ENCODE results near the gene PLP2.

PLP2 gene

DNA sequence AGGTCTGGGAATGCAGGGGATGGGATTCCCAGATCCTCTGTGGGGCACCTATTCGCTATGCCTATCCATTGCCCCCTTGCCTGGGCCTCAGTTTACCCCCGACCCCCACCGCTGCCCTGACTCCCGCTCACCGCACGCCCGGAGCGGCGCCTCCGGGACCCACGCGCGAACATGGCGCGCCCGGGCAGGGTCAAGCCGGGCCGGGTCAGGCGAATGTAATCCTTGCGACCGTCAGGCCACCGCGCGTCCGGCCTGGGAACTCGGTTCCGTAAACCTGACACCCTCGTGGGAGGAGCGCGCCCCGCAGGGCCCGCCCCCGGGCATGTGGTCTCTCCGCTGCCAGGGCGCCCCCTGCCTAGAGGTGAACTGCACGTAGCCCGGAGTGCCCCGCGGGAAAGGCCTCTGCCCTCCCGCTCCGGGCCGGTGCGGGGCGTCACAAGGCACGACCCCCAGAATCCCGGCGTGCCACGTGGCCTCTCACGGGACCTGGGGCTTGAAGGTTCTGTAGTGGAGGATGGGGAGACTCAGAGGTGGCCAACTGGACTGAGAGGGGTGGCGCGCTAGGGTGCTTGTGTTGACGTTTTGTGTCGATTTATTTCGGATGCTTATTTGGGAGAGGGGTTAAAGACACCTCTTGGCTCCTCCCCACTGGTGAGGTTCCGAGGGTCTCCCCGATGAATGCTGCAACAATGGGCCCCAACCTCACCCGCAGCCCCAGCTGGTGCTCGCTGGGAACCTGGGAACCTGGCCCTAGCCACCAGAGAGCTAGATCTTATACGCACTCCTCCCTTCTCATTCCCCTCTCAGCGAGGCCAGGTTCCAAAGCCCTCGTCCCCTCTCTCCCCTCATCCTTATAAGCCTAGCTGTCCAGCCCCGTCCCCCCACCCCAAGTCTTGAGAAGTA is 14.7 kb downstream of the PLP2 start, which contains the start of gene PRICKLE3:
Gene PRICKLE3, minus strand, starts transcription at position 249 of the 903 bp plus-strand sequence. Its CDS starts 76 bp downstream, at position 173.
- peak; percentile 66 for DNase-seq (ENCODE audit: low spot score)

DNA sequence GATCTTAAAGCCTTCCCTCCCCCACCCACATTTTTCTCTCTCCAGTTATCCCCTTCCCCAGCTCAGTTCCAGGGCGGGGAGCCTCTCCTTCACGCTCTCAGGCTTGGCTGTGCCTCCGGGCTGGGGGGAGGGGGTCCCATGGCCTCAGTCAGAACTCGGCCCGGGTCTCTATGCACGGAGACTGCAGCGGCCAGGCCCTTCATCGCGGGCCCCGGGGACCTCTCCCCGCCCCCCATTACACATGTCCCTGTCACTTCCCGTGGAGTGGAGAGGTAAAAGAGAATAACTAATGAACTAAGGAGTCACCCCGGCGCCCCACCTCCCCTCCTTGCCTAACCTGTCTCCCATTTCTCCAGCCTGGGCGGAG is 15.3 kb downstream of the PLP2 start:
- no peak for DNase-seq (ENCODE audit: low spot score)

DNA sequence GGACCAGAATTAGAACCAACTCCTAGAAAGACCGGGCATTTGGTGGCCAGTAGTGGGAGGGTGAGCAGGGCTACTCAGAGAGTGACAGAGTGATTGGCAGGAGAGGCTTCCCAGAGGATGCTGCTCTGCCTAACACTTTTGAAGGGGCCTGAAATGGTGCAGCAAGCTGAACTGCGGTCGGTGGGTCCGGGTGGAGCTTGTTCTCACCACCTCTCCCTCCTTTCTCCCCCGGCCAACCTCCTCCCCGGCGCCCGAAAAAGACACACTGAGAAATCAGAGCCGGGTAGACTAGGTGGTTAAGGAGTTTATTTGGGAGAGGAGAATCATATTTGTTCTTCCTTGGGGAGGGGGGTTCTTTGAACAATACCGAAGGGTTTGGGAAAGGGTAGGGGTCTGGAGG is 15.8 kb downstream of the PLP2 start:
- DNase-seq (ENCODE audit: low spot score) = no peak

DNA sequence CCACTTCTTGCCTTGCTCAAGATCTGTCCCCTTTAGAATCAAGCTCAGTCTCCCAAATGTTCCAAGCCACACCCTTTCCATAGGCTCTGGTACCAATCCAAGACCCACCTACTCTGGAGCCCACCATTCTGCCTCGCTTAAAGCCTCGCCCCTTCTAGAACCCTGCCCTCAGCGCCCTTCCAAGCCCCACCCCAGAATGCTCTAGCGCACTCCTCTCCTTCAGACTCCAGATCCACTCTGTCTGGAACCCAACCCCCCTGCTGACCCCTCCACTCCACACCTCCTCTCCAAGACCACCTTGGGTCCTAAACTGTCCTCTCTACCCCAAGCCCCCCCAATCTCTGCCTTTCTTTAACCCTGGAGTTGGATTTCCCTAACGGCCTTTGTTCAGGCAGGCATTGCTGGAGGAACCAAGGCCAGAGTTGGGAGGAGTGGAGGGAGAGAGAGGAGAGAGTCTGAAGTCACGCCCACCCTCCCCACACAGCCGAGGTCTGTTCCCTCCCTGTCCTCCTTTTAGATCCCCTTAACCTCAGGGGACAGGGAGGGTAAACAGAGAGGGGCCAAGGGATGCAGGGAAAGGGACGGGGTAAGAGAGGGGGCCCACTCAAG is 16.9 kb downstream of the PLP2 start:
- no peak for DNase-seq (ENCODE audit: low spot score)

DNA sequence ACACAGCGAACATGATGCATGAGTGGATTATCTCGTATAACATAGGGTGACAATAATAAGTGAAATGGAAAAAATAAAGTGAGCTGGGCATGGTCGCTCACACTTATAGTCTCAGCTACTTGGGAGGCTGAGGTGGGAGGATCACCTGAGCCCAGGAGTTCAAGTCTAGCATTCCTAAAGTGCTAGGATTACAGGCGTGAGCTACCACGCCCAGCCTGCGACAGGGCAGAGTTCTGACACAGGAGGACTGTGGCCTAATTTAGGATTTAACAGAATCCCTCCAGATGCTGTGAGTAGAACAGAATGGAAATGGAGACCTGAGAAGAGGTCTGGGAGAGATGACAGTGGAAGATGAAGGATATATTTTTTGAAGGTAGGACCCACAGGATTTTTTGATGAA is 17.9 kb downstream of the PLP2 start:
- DNase-seq (ENCODE audit: low spot score) = no peak

DNA sequence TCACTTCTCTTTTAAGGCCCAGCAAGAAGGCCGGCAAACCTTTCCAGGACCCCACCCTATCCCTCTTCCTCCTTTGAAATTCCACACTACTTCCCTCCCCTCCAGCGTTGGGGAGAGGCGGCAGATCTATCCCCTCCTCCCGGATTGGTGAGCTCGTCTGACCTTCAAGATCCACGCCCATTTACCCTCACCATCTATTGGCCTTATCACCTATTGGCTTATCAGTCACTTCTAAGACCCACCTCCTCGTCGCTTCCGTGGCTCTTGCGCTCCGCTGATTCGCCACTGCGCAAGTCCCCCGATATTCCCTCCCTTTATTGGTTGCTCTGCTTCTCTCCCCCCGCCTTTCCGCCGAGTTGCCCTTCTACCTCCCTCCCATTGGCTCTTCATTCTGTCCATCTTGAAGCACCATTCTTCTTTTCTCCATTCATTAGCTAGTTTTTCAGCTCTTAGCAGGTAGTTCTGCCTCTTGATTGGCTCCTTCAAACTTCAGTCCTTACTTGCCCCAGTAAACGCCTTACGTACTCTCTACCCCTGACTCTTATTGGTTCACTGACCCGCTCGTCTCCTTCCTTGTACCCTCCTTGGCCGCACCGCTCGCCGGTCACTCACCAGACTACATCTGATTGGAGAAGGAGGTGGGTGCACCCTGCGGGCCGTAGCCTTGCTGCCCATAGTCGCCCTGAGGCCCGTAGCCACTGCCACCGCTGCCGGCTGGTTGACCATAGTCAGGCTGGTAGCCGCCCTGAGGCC is 19.3 kb downstream of the PLP2 start:
- DNase-seq (ENCODE audit: low spot score) = peak; percentile 94

DNA sequence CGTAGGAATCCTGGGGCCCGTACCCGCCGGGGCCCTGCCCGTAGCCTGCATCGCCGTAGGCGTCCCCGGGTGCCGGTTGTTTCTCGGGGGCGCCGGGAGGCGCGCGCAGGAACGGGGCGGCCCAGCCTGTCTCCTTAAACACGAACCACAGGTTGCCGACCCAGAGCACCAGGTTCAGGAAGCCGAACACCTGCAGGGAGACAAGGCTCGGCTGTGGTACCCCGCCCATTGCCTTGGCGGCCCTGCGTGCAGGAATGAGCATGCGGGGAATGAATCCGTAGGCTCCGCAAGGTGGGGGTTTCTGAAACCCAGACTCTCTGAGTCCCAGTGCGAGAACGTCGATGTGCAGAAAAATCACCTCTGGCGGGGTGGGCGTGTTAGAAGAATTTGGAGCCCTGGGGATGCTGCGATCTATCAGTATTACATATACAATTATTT is 19.9 kb downstream of the PLP2 start:
- peak; percentile 10 for DNase-seq (ENCODE audit: low spot score)

DNA sequence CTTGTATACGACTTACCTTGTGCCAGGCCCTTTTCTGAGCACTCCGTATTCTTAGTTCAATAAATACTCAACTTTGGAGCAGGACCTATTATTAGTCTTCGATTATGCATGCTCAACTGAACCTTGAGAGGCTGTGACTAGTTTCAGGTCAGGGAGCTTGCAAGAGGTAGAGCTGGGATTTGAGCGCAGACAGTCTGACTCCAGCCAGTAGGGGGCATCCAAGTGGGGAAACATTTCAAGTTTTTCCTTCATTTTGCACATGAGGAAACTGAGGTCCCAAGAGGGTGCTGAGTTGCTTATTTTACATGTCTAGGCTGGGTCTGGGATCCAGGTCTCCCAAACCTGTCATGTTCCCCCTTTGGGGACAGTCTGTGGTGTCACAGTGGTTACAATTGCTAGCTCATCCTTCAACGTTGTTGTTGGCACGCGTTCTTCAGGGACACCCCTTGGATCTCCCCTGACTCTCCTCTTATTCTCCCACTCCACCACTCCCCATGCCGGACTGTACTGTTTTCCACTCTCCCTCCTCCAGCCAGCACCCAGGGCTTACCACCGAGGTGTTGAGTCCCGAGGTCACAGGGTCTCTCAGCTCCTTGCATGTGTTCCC is 21.1 kb downstream of the PLP2 start:
- peak; percentile 41 for DNase-seq (ENCODE audit: low spot score)

DNA sequence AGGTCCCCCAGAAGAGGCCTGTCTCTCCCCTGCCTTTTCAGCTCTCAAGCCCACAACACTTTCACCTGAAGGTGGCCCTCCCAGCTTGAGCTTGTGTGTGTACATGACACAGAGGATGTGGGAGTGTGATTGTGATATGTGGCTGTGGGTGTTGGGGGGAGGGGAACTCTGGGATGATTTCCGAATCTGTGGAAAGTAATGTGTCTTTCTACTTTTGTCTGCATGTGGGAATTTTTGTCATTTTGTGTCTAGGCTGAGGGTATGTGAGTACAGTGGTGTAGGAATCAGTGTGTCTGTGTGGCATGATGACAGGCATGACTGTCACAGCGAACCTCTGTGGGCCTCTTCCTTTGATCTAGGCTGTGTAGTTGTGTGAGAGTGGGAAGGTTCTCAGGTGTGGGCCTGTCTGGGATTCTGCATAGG is 21.9 kb downstream of the PLP2 start:
- no peak for DNase-seq (ENCODE audit: low spot score)

DNA sequence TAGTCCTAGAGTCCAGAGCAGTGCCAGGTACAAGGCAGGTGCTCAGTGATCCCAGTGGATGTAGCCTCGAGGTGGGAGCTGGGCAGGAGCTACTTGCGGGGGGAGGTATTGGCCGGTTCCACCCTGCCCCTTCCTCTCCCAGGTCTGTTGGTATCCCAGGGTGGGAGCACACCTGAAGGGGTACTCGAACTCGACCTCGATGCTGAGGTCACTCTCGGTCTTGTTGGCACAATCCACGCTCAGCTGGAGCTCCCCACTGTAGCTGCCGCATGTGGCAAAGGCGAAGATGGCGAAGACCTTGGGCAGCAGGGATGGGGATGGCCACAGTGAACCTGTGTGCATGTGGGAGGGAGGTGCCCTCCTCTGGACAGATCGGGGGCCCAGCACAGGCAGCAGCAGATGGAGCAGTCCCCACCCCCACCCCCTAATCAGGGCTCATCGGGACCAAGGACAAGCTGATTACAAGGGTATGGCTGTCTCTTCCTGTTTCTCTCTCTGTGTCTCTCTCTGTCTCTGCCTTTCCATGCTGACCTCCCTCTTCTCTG is 25.9 kb downstream of the PLP2 start:
- DNase-seq (ENCODE audit: low spot score) = no peak

DNA sequence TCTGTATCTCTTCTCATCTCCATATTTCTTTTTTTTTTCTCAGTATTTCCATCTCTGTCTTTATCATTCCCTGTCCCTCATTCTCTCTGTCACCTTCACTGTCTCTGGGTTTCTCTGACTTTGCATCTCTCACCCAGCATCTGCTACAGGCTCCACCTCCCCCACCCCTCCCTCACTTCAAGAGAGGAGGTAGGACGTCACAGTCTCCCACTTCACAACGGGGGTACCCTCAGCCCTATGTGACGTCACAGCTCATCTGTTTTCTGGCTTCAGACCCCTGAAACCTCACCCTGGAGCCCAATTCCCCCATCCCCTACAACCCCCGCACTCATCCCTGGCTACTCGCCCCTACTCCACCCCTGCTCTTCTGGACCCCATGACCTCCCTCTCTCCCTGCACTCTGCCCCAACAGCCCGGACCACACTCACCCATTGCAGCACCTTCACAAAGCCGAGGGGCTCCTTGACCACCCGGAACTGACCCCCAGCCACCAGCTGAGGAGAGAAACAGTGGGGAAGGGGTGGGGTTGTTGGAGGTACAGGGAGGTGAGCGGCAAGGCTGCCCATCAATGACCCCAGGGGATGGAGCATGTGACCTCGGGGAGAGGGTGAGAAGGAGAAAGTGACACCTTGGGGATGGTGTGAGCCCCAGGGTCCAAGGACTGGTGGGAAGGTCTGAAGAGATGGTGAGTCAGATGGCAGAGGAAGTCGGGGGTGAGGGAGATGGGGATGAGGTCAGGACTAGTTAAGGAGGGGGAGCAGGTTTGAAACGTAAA is 27.0 kb downstream of the PLP2 start:
- no peak for DNase-seq (ENCODE audit: low spot score)

DNA sequence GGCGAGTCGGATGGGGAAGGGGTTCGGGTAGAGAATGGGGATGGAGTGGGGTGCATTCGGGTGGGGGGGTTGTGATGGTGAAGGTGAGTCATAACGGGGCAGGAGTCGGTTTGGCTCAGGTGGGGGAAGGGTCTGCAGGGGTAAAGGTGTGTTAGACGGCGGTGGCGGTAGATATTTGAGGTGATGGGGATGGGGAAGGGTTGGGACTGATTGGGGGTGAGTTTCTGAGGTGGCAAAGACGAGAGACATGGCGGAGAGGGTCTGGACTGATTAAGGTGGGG is 27.6 kb downstream of the PLP2 start:
- no peak for DNase-seq (ENCODE audit: low spot score)

DNA sequence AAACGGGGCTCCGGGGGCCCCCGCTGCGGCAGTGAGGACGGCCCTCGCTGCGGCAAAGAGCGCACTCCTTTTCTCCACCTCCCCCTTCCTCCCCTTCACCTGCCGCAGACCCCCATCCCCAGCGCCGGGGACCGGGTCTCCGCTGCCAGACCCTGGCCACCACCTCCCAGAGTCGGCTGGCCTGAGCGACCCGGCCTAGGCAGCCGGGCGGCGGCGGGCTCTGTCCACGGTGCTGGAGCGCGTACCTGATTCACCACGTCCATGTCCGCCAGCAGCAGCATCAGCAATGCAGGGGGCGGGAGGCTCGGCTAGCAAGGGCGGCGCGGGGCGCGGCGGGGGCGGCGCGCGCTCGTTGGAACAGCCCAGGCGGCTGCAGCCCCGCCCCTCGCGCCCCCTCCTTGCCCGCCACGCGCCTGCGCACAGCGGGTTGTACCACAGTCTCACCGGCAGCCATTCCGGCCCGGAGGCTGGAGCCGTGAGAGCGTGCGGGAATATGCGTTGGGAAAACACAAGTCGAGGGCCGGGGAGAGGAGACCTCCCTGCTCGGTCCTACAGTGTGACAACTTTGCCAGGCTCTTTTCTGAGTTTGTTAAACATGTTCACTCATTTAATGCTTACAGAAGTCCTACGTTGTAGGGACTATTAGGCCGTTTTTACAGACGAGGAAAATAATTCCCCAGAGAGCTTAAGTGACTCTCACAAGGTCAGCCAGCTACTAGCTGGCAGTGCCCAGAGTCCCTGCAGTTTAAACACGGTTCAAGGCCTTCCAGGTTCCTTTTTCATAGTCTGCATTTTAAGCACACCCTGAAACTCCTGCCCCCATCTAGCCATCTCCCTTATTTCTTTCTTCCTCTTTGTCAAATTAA is 28.4 kb downstream of the PLP2 start, which contains the start of gene SYP:
Gene SYP, minus strand, starts transcription at position 288 of the 866 bp plus-strand sequence. Its CDS starts 7 bp downstream, at position 281.
- DNase-seq (ENCODE audit: low spot score) = peak; percentile 88

DNA sequence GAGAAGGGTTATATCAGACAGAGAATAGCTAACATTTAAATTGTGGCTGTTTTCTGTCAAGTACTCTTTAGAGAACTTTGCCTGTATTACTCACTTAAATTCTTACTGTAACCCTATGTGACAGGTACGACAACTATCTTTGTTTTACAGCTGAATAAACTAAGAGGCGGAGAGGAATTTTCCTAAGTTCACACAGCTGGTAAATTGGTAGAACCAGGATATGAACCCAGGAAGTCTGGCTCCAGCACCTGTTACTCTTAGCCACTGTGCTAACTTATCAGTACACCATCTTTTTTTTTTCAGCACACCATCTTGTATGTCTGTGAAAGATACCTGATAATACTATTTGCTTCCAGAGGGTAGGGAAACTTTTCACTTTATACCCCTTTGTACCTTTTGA is 30.3 kb downstream of the PLP2 start:
- DNase-seq (ENCODE audit: low spot score) = no peak

DNA sequence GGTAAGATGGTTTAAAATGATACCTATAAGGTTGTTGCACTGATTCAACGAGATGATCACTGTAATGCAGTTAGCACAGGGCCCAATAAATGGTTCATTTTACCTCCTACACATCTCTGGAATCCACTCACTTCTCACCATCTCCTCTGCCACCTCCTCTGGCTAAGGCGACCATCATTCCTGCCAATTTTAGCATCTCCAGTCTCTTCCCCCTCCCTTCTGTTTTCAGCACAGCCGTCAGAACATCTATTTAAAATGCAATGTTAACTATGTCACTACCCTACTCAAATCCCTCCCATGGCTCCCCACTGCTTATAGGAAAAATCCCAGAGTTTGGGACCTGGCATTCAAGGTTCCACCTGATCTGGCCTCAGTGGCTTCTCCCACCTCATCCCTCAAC is 31.8 kb downstream of the PLP2 start:
- DNase-seq (ENCODE audit: low spot score) = no peak

DNA sequence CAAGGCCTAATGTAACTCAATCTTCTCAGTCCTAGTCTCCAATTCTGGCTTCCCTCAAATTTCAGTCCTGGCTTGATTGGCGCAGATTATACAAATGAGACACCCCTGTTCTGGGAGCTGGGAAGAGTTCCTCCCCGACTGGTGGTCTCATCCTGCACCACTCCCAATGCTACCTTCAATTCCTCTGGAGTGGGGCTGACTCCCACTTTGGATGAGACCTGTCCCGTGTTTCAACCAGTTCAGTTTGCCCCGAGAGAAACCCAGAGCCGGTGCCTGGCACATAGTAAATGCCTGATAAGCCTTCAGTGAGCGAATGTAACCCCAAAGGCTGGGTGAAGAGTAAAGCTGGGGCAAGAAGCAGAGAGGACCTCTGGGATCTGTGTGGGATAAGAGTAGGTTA is 32.3 kb downstream of the PLP2 start:
- DNase-seq (ENCODE audit: low spot score) = no peak

DNA sequence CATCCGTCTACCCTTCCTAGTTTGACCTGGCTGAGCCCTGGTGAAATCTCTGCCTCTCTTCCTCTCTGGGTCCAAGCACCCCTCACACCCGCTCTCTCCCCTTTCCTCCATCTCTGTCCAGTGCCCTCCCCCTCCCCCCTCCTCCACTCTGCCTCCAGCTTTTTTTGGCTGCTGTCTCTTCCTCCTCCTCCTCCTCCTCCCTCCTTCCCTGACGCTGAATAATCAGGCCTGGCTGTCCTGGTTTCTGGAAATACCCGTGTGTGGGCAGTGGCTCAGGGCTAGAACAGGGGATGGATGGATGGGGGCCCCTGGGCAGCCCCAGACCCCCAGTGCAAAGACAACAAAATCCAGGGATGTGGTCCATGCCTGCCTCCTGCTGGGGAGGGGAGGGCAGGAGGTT is 33.0 kb downstream of the PLP2 start:
- DNase-seq (ENCODE audit: low spot score) = no peak

DNA sequence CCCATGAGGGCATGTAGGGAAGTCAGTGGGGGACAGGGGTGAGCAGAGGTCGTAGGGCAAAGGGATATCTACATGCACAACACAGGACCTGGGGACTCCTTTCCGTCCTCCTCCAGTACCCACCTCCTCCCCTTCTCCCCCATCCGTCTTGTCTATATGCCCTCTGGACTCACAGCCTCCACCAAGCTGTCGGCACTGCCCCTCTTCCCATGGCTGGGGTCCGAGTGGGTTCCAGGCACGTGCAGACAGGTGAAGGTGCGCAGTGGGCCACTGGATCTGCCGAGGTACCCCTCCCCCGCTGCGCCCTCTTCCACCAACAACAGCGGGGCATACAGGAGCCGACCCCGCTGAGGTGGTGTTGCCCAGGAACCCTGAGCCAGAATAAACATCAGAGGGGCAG is 33.7 kb downstream of the PLP2 start:
- DNase-seq (ENCODE audit: low spot score) = no peak

DNA sequence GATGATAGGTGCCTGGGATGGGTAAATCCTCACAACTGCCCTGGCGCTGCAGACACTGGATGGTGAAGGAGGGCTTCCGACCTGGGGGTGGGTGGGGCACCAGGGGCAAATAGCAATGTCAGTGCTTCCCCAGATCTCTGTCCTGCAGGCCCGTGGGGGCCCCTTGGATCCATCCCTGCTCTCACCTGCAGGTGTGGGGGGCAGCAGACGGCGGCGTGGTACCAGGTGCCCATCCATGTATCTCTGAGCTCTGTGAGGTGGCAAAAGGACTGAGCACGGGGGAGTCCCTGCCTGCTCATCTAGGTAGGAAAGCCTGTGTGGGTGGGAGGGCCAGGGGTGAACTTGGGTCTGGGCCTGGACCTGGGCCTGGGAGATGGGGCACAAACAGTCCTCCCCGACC is 34.8 kb downstream of the PLP2 start:
- DNase-seq (ENCODE audit: low spot score) = no peak

DNA sequence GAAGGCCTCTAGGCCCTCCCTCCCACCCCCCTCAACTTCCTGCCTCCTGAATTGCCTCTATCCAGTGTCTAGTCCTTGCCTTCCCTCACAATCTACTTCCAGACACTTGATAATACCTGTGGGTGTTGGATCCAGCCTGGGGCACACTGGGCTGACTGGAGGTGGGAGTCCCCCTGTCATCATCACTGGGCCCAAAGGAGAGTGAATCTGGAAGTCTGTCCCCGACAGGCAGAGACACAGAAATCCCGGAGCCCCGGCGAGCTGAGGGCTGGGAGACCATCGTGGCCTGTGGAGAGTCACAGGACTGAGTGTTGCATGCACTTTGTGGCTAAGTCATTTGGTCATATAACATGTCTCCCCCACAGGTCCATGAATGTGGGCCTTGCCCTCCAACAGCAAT is 36.7 kb downstream of the PLP2 start:
- no peak for DNase-seq (ENCODE audit: low spot score)

All from CD4-positive, alpha-beta T cell treated with Interleukin-2 at 100 ng/mL for 4 hours (primary cell).